DOHH2 (cell line): Measurements from ENCODE around the gene BTBD19.

Source experiments
- H3F3A ChIP-seq: fragments of 200-600 bp; sonication (generic), shearing (Covaris generic); 2 replicates; pipeline ENCODE4 v1.6.0; 2016; ENCODE audit warnings: antibody characterized with exemption, mild to moderate bottlenecking; ENCODE audit not compliant: control insufficient read depth, insufficient read depth
- H3K27ac ChIP-seq: fragments of 200-600 bp; sonication (generic); 2 replicates; pipeline ENCODE4 v1.5.1; 2014; ENCODE audit warnings: low read depth, mild to moderate bottlenecking, low read length, moderate library complexity
- H3K27me3 ChIP-seq: fragments of 200-600 bp; sonication (generic); 2 replicates; pipeline ENCODE4 v1.6.1; 2014; ENCODE audit warnings: mild to moderate bottlenecking, low read length, mixed read lengths; ENCODE audit not compliant: control insufficient read depth
- H3K36me3 ChIP-seq: fragments of 200-600 bp; sonication (generic); 2 replicates; pipeline ENCODE4 v1.6.1; 2014; ENCODE audit warnings: mild to moderate bottlenecking, low read length, moderate library complexity, mixed read lengths; ENCODE audit not compliant: control insufficient read depth
- H3K4me1 ChIP-seq: fragments of 200-600 bp; sonication (generic); 2 replicates; pipeline ENCODE4 v1.6.1; 2014; ENCODE audit warnings: mild to moderate bottlenecking, low read length, mixed read lengths; ENCODE audit not compliant: control insufficient read depth
- H3K4me2 ChIP-seq: fragments of 200-600 bp; sonication (generic); 2 replicates; pipeline ENCODE4 v1.6.0; 2014; ENCODE audit warnings: mild to moderate bottlenecking, low read length, moderate library complexity
- H3K4me3 ChIP-seq: fragments of 200-600 bp; sonication (generic); 2 replicates; pipeline ENCODE4 v1.5.1; 2014; ENCODE audit warnings: mild to moderate bottlenecking, low read length, mixed read lengths
- H3K79me2 ChIP-seq: fragments of 200-600 bp; sonication (generic); 2 replicates; pipeline ENCODE4 v1.6.1; 2014; ENCODE audit warnings: mild to moderate bottlenecking, low read length, mixed read lengths; ENCODE audit not compliant: control insufficient read depth
- H3K9me2 ChIP-seq: fragments of 200-600 bp; sonication (generic); replicated peaks from 2 replicates; pipeline ENCODE4 v1.6.1; 2014; ENCODE audit warnings: mild to moderate bottlenecking, low read length, mixed read lengths; ENCODE audit not compliant: control insufficient read depth
- H3K9me3 ChIP-seq: fragments of 200-600 bp; sonication (generic); 2 replicates; pipeline ENCODE4 v1.6.1; 2014; ENCODE audit warnings: antibody characterized with exemption, low read length, mixed read lengths; ENCODE audit not compliant: control insufficient read depth, insufficient read depth
- H4K20me1 ChIP-seq: fragments of 200-600 bp; sonication (generic); 2 replicates; pipeline ENCODE4 v1.6.0; 2014; ENCODE audit warnings: low read depth, mild to moderate bottlenecking, antibody characterized with exemption, low read length, moderate library complexity; ENCODE audit not compliant: control insufficient read depth, insufficient read depth
- EZH2phosphoT487 ChIP-seq: fragments of 200-600 bp; sonication (generic); IDR thresholded peaks from 2 replicates; pipeline ENCODE4 v1.6.1; 2017; ENCODE audit warnings: borderline replicate concordance, mild to moderate bottlenecking, antibody characterized with exemption, low read length, moderate library complexity, mixed read lengths
- TF ChIP-seq, protein P1 (sequence below): fragments of 200-600 bp; sonication (generic); IDR thresholded peaks from one replicate; pipeline ENCODE4 v1.5.1; 2014; ENCODE audit warnings: antibody characterized with exemption, mild to moderate bottlenecking, low read depth, low read length; ENCODE audit not compliant: poor library complexity, severe bottlenecking

The BTBD19 gene

DNA sequence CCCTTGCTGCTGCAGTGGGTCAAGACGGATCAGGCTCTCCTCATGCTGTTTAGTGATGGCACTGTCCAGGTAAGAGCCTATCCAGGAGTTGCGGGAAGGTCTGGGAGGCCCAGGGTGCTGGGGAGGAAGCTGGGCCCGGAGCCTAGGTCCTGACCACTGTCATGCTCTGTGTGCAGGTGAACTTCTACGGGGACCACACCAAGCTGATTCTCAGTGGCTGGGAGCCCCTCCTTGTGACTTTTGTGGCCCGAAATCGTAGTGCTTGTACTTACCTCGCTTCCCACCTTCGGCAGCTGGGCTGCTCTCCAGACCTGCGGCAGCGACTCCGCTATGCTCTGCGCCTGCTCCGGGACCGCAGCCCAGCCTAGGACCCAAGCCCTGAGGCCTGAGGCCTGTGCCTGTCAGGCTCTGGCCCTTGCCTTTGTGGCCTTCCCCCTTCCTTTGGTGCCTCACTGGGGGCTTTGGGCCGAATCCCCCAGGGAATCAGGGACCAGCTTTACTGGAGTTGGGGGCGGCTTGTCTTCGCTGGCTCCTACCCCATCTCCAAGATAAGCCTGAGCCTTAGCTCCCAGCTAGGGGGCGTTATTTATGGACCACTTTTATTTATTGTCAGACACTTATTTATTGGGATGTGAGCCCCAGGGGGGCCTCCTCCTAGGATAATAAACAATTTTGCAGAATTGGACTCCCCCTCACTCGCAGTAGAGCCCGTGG lies 2.9 kb upstream of the BTBD19 start:
- H4K20me1 ChIP-seq: no peaks in the 10 kb centered on the region
- TF ChIP-seq, protein P1, sequence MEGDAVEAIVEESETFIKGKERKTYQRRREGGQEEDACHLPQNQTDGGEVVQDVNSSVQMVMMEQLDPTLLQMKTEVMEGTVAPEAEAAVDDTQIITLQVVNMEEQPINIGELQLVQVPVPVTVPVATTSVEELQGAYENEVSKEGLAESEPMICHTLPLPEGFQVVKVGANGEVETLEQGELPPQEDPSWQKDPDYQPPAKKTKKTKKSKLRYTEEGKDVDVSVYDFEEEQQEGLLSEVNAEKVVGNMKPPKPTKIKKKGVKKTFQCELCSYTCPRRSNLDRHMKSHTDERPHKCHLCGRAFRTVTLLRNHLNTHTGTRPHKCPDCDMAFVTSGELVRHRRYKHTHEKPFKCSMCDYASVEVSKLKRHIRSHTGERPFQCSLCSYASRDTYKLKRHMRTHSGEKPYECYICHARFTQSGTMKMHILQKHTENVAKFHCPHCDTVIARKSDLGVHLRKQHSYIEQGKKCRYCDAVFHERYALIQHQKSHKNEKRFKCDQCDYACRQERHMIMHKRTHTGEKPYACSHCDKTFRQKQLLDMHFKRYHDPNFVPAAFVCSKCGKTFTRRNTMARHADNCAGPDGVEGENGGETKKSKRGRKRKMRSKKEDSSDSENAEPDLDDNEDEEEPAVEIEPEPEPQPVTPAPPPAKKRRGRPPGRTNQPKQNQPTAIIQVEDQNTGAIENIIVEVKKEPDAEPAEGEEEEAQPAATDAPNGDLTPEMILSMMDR: peak; percentile 13
- TF ChIP-seq EZH2phosphoT487: no peak
- no peaks in the 10 kb centered on the region for H3K27me3 ChIP-seq
- no peak overlapping the region for H3K4me3 ChIP-seq
- H3K27ac ChIP-seq: no peak overlapping the region
- H3K9me2 ChIP-seq: no peaks in the 10 kb centered on the region
- H3K4me2 ChIP-seq: no peak overlapping the region
- peaks cover 64% of the 10 kb centered on the region for H3K36me3 ChIP-seq
- H3K79me2 ChIP-seq: peaks cover 26% of the 10 kb centered on the region
- H3K9me3 ChIP-seq: no peaks in the 10 kb centered on the region
- H3F3A ChIP-seq: peaks cover 11% of the 10 kb centered on the region; the same call in 1 of the 2 replicates
- peaks cover 62% of the 10 kb centered on the region for H3K4me1 ChIP-seq

DNA sequence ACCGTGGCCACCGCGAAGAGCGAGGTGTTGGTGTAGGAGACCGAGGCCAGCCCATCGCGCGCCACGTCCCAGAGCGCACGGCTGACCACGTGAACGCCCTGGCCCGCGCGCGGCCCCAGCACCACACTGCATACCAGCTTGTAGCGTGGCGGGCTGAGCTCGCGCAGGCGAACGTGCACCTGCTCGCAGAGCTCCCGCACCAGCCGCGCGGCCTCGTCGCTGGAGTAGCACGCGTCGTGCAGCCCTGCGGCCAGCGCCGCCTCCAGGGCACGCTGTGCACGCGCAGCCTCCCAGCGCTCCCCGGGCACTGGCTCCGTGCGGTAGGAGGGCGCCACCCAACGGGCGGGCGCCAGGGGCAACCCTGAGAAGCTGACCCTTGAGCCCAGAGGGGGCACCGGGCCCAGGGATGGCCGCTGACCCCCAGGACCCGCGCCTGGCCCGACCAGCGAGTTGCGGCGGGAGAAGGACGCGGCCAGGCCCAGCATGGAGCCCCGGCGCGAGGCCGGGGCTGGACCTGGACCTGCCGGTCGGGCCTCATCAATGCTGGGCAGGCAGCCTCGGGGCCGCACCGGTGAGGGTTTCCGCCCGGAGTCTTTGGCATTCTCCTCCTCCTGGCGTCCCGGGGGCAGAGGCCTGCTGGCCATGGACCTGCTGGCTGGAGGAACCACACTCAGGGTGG lies 2.2 kb upstream of the BTBD19 start:
- Histone ChIP-seq H3K9me3 (no peaks in the 10 kb centered on the region), H3K36me3 (peaks cover 64% of the 10 kb centered on the region), H3K4me2 (peak overlapping the region; percentile 91; the same call in 1 of the 2 replicates), H3K27ac (peak overlapping the region; percentile 93; the same call in 1 of the 2 replicates), H3K79me2 (peaks cover 20% of the 10 kb centered on the region), H3K9me2 (no peaks in the 10 kb centered on the region), H3F3A (peaks cover 11% of the 10 kb centered on the region; the same call in 1 of the 2 replicates), H4K20me1 (no peaks in the 10 kb centered on the region), H3K27me3 (no peaks in the 10 kb centered on the region), H3K4me1 (peaks cover 62% of the 10 kb centered on the region), H3K4me3 (no peak overlapping the region)
- TF ChIP-seq, protein P1: peak; percentile 5
- TF ChIP-seq EZH2phosphoT487: no peak

DNA sequence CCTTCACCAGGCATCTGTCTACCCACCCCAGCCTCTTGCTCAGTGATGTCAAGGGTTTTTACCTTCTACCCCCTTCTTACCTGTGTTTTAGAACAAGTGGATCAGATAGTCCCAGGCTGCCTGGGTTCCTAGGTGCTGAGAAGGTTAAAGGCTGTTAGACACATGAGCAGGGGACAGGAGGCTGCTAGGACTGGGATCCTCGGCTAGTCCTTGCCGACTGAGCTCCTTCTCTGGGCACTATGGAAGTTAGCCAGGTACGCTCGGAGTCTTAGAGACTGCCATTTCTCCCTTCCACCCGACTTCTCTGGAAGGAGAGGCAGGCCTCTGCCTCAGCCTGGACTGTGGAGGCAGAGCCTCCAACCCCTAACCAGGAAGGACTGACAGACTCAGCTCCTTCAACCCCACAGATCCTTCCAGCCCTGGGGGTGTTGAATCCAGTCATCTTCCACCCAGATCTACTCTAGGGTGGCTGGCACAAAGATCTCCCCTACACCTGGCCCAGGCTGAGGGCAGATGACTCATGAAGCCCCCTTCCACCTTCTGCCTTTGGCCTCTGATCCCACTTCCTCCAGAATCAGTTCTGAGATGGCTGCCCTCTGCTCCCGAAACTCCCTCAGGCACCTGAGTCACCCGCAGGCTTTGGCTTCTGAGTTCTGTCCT lies 1.5 kb upstream of the BTBD19 start, which contains the start of gene DYNLT4:
DYNLT4 (minus strand) TSS at position 648 of the 660 bp plus-strand sequence. CDS start 683 bp downstream, outside the sequence.
- peaks cover 14% of the 10 kb centered on the region for H3K79me2 ChIP-seq
- H3K4me2 ChIP-seq: peak within 1 kb of the TSS; percentile 91
- H3K9me3 ChIP-seq: no peaks in the 10 kb centered on the region
- no peaks in the 10 kb centered on the region for H3K9me2 ChIP-seq
- peak within 1 kb of the TSS; percentile 93 for H3K27ac ChIP-seq
- peaks cover 16% of the 10 kb centered on the region; the same call in 1 of the 2 replicates for H3F3A ChIP-seq
- H3K27me3 ChIP-seq: no peaks in the 10 kb centered on the region
- peaks cover 56% of the 10 kb centered on the region for H3K4me1 ChIP-seq
- peak within 1 kb of the TSS; percentile 64 for H3K4me3 ChIP-seq
- peaks cover 62% of the 10 kb centered on the region for H3K36me3 ChIP-seq
- TF ChIP-seq EZH2phosphoT487: no peak
- TF ChIP-seq, protein P1: no peak
- H4K20me1 ChIP-seq: no peaks in the 10 kb centered on the region
